ENCODE data around the gene IFFO2. TPM values are rescaled to one million over a fixed set of nuclear protein-coding genes. Genes with fewer than 3 reads are reported as not detected.

The IFFO2 gene
- total and polyA plus RNA-seq, 2 donors (not counting 1 experiment from before 2014, with no cell fraction given) = 5.8 to 10.4 TPM

GRCh38 chr1:18883079-18883478 is 73.4 kb downstream of the IFFO2 start:
- no peaks in the 10 kb centered on the region for H3K36me3 ChIP-seq (ENCODE audit: control insufficient read depth, insufficient read depth, low read length)
- no peaks in the 10 kb centered on the region for H3K4me1 ChIP-seq (ENCODE audit: control insufficient read depth, extremely low read depth, insufficient read depth, low read length)
- peaks cover 2% of the 10 kb centered on the region for H4K20me1 ChIP-seq (ENCODE audit: control insufficient read depth, extremely low read depth, insufficient read depth, low read length)
- H3K79me2 ChIP-seq (ENCODE audit: control insufficient read depth, insufficient read depth, low read length) = no peaks in the 10 kb centered on the region
- no peak overlapping the region for H3K27ac ChIP-seq (ENCODE audit: insufficient read depth, low read length)
- no peak overlapping the region for H3K4me3 ChIP-seq (replicated peaks in 1 of 4; ENCODE audit: control extremely low read depth in 1 of 4, insufficient read depth in 1 of 4, low read depth in 3 of 4, low read length in 4 of 4)
- no peak overlapping the region for H2AFZ ChIP-seq (ENCODE audit: low read length)
- H3K9ac ChIP-seq (ENCODE audit: insufficient read depth, low read length) = no peak overlapping the region
- no peak overlapping the region for H3K4me2 ChIP-seq (ENCODE audit: extremely low read depth, insufficient read depth, low read length)
- no peaks in the 10 kb centered on the region for H3K9me3 ChIP-seq (ENCODE audit: control insufficient read depth, insufficient read depth, low read depth, low read length)
- no peak for TF ChIP-seq EZH2 (IDR thresholded peaks at IDR 0.05; ENCODE audit: low read length, missing control alignments)
- no peak for TF ChIP-seq CTCF (conservative IDR thresholded peaks at IDR 0.05 in 1 of 2, IDR thresholded peaks at IDR 0.05 in 1 of 2; ENCODE audit: low read depth in 1 of 2, low read length in 2 of 2)
- H3K27me3 ChIP-seq (ENCODE audit: control insufficient read depth, insufficient read depth, low read length) = no peaks in the 10 kb centered on the region
- DNase-seq (ENCODE audit: low read depth in 2 of 2) = no peak

GRCh38 chr1:18882486-18882885 is 74.0 kb downstream of the IFFO2 start:
- no peaks in the 10 kb centered on the region for H3K4me1 ChIP-seq (ENCODE audit: control insufficient read depth, extremely low read depth, insufficient read depth, low read length)
- H3K36me3 ChIP-seq (ENCODE audit: control insufficient read depth, insufficient read depth, low read length) = no peaks in the 10 kb centered on the region
- no peaks in the 10 kb centered on the region for H3K79me2 ChIP-seq (ENCODE audit: control insufficient read depth, insufficient read depth, low read length)
- H3K4me2 ChIP-seq (ENCODE audit: extremely low read depth, insufficient read depth, low read length) = no peak overlapping the region
- DNase-seq (ENCODE audit: low read depth in 2 of 2) = peak in 1 of 2 donors; percentile 58
- H4K20me1 ChIP-seq (ENCODE audit: control insufficient read depth, extremely low read depth, insufficient read depth, low read length) = peaks cover 2% of the 10 kb centered on the region
- no peak overlapping the region for H3K27ac ChIP-seq (ENCODE audit: insufficient read depth, low read length)
- no peak overlapping the region for H3K4me3 ChIP-seq (replicated peaks in 1 of 4; ENCODE audit: control extremely low read depth in 1 of 4, insufficient read depth in 1 of 4, low read depth in 3 of 4, low read length in 4 of 4)
- no peaks in the 10 kb centered on the region for H3K27me3 ChIP-seq (ENCODE audit: control insufficient read depth, insufficient read depth, low read length)
- TF ChIP-seq EZH2 (IDR thresholded peaks at IDR 0.05; ENCODE audit: low read length, missing control alignments) (no peak), CTCF (conservative IDR thresholded peaks at IDR 0.05 in 1 of 2, IDR thresholded peaks at IDR 0.05 in 1 of 2; ENCODE audit: low read depth in 1 of 2, low read length in 2 of 2) (no peak)
- H3K9ac ChIP-seq (ENCODE audit: insufficient read depth, low read length) = no peak overlapping the region
- H2AFZ ChIP-seq (ENCODE audit: low read length) = no peak overlapping the region
- no peaks in the 10 kb centered on the region for H3K9me3 ChIP-seq (ENCODE audit: control insufficient read depth, insufficient read depth, low read depth, low read length)

- Histone ChIP-seq H4K20me1 (ENCODE audit: control insufficient read depth, extremely low read depth, insufficient read depth, low read length) (peaks cover 2% of the 10 kb centered on the region), H3K79me2 (ENCODE audit: control insufficient read depth, insufficient read depth, low read length) (no peaks in the 10 kb centered on the region), H3K4me1 (ENCODE audit: control insufficient read depth, extremely low read depth, insufficient read depth, low read length) (no peaks in the 10 kb centered on the region), H3K9me3 (ENCODE audit: control insufficient read depth, insufficient read depth, low read depth, low read length) (no peaks in the 10 kb centered on the region), H3K27ac (ENCODE audit: insufficient read depth, low read length) (no peak overlapping the region), H2AFZ (ENCODE audit: low read length) (no peak overlapping the region), H3K4me2 (ENCODE audit: extremely low read depth, insufficient read depth, low read length) (no peak overlapping the region), H3K36me3 (ENCODE audit: control insufficient read depth, insufficient read depth, low read length) (no peaks in the 10 kb centered on the region), H3K27me3 (ENCODE audit: control insufficient read depth, insufficient read depth, low read length) (no peaks in the 10 kb centered on the region), H3K4me3 (replicated peaks in 1 of 4; ENCODE audit: control extremely low read depth in 1 of 4, insufficient read depth in 1 of 4, low read depth in 3 of 4, low read length in 4 of 4) (no peak overlapping the region), H3K9ac (ENCODE audit: insufficient read depth, low read length) (no peak overlapping the region)
- no peak for TF ChIP-seq CTCF (conservative IDR thresholded peaks at IDR 0.05 in 1 of 2, IDR thresholded peaks at IDR 0.05 in 1 of 2; ENCODE audit: low read depth in 1 of 2, low read length in 2 of 2)
- no peak for TF ChIP-seq EZH2 (IDR thresholded peaks at IDR 0.05; ENCODE audit: low read length, missing control alignments)
- no peak for DNase-seq (ENCODE audit: low read depth in 2 of 2)
Observed at GRCh38 chr1:18881642-18882431, 74.6 kb downstream of the IFFO2 start.
